ENCODE measurements around the gene YY1.

DNA sequence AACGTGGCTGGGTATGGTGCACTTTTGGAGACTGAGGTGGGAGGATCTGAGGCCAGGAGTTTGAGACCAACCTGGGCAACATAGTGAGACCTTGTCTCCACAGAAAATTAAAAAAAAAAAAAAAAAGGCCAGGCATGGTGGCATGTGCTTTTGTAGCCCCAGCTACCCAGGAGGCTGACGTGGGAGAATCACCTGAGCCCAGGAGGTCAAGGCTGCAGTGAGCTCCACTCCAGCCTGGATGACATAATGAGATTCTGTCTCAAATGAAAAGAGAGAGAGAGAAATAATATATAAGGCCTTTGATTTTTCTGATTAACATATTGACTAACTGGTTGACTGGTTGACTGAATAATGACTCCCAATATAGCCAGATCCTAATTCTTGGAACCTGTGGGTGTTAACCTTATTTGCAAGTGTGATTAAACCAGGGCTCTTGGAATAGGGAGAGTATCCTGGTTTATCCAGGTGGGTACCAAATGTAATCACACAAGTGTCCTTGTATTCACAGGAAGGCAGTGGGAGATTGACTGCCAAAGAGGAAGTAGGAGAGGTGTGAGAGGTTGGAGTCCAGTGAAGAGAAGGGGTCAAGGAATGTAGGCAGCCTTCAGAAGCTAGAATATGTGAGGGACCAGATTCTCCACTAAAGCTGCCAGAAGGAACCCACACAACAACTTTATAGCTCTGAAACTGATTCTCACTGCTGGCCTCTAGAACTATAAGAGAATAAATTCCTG lies 12.0 kb downstream of the YY1 start:
- TF ChIP-seq, protein P1, sequence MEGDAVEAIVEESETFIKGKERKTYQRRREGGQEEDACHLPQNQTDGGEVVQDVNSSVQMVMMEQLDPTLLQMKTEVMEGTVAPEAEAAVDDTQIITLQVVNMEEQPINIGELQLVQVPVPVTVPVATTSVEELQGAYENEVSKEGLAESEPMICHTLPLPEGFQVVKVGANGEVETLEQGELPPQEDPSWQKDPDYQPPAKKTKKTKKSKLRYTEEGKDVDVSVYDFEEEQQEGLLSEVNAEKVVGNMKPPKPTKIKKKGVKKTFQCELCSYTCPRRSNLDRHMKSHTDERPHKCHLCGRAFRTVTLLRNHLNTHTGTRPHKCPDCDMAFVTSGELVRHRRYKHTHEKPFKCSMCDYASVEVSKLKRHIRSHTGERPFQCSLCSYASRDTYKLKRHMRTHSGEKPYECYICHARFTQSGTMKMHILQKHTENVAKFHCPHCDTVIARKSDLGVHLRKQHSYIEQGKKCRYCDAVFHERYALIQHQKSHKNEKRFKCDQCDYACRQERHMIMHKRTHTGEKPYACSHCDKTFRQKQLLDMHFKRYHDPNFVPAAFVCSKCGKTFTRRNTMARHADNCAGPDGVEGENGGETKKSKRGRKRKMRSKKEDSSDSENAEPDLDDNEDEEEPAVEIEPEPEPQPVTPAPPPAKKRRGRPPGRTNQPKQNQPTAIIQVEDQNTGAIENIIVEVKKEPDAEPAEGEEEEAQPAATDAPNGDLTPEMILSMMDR (conservative IDR thresholded peaks at IDR 0.05; ENCODE audit: low read depth in 2 of 2) = no peak
- no peak for TF ChIP-seq EZH2 (IDR thresholded peaks at IDR 0.05; ENCODE audit: low read depth, unreplicated experiment)
- TF ChIP-seq JUNB (IDR thresholded peaks at IDR 0.05; ENCODE audit: unreplicated experiment) = no peak
- TF ChIP-seq POLR2AphosphoS5 (IDR thresholded peaks at IDR 0.05; ENCODE audit: low read depth) = no peak
- TF ChIP-seq EZH2phosphoT487 (IDR thresholded peaks at IDR 0.05; ENCODE audit: unreplicated experiment) = no peak
- TF ChIP-seq ZNF331 (CRISPR knock-in tag; IDR thresholded peaks at IDR 0.05; ENCODE audit: low read depth) = no peak
- TF ChIP-seq, protein P2, sequence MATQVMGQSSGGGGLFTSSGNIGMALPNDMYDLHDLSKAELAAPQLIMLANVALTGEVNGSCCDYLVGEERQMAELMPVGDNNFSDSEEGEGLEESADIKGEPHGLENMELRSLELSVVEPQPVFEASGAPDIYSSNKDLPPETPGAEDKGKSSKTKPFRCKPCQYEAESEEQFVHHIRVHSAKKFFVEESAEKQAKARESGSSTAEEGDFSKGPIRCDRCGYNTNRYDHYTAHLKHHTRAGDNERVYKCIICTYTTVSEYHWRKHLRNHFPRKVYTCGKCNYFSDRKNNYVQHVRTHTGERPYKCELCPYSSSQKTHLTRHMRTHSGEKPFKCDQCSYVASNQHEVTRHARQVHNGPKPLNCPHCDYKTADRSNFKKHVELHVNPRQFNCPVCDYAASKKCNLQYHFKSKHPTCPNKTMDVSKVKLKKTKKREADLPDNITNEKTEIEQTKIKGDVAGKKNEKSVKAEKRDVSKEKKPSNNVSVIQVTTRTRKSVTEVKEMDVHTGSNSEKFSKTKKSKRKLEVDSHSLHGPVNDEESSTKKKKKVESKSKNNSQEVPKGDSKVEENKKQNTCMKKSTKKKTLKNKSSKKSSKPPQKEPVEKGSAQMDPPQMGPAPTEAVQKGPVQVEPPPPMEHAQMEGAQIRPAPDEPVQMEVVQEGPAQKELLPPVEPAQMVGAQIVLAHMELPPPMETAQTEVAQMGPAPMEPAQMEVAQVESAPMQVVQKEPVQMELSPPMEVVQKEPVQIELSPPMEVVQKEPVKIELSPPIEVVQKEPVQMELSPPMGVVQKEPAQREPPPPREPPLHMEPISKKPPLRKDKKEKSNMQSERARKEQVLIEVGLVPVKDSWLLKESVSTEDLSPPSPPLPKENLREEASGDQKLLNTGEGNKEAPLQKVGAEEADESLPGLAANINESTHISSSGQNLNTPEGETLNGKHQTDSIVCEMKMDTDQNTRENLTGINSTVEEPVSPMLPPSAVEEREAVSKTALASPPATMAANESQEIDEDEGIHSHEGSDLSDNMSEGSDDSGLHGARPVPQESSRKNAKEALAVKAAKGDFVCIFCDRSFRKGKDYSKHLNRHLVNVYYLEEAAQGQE (IDR thresholded peaks at IDR 0.05; ENCODE audit: unreplicated experiment) = no peak
- TF ChIP-seq CREB1 (CRISPR knock-in tag; IDR thresholded peaks at IDR 0.05; ENCODE audit: low read depth) = no peak
- TF ChIP-seq ZNF114 (CRISPR knock-in tag; IDR thresholded peaks at IDR 0.05) = no peak
